Effector CD8-positive, alpha-beta T cell (primary cell): Measurements from ENCODE around the gene PGAM2.
"Not testable (repeated sequence)": the region's sequence is repeated elsewhere in the genome, so short reads cannot be mapped to it uniquely, and the experiment has no call there.

Experiments used
- DNase-seq: peaks from one replicate; lab custom pipeline; 2025; lab: John Stamatoyannopoulos, UW

Gene PGAM2

GRCh38 chr7:44029433-44029832, 35.9 kb downstream of the PGAM2 start:
- DNase-seq, result not testable (repeated sequence)

- DNase-seq, result not testable (repeated sequence)
Measured at GRCh38 chr7:44022796-44023467, 42.4 kb downstream of the PGAM2 start.

- not testable (repeated sequence) for DNase-seq
Measured at GRCh38 chr7:44022069-44022468, 43.3 kb downstream of the PGAM2 start.

GRCh38 chr7:44019825-44020224, 45.5 kb downstream of the PGAM2 start:
- DNase-seq, result not testable (repeated sequence)

DNA sequence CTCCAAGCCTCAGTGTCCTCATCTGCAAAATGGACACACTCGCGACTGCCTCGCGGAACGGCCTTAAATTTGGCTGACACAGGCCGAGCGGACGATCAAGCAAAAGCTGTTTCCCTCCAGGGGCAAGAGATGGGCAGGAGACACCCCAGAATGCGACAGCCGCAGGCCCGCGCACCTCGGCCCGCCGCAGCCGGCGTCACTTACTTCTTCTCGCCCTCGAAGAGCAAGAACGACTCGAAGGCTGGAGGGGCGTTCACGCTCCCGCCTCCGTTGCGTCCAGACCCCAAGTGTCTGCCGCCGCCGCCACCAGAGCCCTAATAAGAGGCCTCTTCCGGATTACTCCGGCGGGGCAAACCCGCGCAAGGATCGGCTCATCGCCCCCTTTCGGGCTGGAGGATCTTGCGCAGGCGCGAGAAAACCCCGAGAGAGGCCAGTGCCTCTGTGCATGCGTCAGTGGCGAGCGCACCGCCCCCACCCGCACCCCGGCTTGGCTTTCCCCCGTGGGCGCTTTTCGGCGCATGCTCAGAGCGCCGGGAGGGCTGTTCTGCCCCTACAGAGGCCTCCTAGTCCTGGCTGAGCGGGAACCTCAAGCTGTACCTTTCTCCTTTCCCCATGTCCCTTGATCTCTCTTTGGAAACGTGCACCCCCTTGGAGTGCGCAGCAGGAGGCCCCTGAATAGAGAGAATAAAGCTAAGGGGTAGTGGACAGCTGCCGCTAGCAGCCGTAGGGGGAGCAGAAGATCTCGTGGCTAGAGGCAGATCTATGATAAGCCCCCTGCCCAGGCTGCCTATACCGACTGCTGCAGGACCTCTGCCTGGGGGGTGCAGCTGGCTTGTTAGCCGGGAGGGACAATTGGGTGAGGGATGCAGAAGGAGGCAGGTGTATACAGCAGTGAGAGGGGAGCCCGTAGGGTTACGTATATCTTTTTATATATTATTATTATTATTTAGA, 46.2 kb downstream of the PGAM2 start:
- DNase-seq, result peak; percentile 99

DNA sequence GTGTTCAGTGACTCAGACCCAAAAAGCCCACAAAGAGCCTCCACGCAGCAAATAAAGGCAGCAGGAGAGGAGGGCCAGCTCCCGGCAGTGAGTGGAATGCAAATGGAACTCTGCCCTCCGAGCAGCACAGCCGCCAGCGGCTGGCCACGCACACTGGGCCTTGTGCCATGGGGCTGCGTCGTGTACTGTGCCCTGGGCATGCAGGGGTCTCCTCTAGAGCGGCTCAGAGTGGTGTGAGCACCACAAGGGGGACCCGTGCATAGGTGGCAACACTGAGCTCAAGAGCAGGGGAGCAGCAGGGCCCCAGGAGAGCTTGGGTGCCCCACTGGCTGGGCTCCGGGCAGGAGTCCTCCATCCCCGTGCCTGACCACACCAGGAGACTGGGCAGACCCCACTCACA, 50.3 kb downstream of the PGAM2 start:
- DNase-seq, result not testable (repeated sequence)
